Mucosa of rectum (tissue), 2 donors: ENCODE results near the gene PRKCA.
A peak's percentile ranks its signal among the peaks of the same experiment; 100 is the strongest.
"Not testable (repeated sequence)": the region's sequence is repeated elsewhere in the genome, so short reads cannot be mapped to it uniquely, and the experiment has no call there.

ENCODE experiments used
- H3K27ac ChIP-seq, 2 donors: one replicate each; pipeline ENCODE4 v1.7.0; 2013; ENCODE audit warnings: inconsistent platforms in 2 of 2, low read depth in 2 of 2, low read length in 2 of 2
- H3K27me3 ChIP-seq, 2 donors: one replicate each; pipeline ENCODE4 v1.7.0; 2013; ENCODE audit warnings: low read length in 2 of 2; ENCODE audit not compliant: control insufficient read depth in 2 of 2, insufficient read depth in 2 of 2
- H3K36me3 ChIP-seq, 2 donors: one replicate each; pipeline ENCODE4 v1.7.0; 2013; ENCODE audit warnings: low read length in 2 of 2; ENCODE audit not compliant: control insufficient read depth in 2 of 2, insufficient read depth in 2 of 2
- H3K4me1 ChIP-seq, 2 donors: one replicate each; pipeline ENCODE4 v1.7.0; 2013; ENCODE audit warnings: low read length in 2 of 2, mild to moderate bottlenecking in 1 of 2; ENCODE audit not compliant: control insufficient read depth in 2 of 2, insufficient read depth in 2 of 2
- H3K4me3 ChIP-seq, 2 donors: one replicate each; pipeline ENCODE4 v1.7.0; 2013; ENCODE audit warnings: low read length in 2 of 2
- H3K9ac ChIP-seq, 2 donors: one replicate each; pipeline ENCODE4 v1.7.0; 2013; ENCODE audit warnings: low read length in 2 of 2, low read depth in 1 of 2, mild to moderate bottlenecking in 1 of 2
- H3K9me3 ChIP-seq, 2 donors: one replicate each; pipeline ENCODE4 v1.7.0; 2013; ENCODE audit warnings: low read length in 2 of 2; ENCODE audit not compliant: control insufficient read depth in 2 of 2
- donor health status: healthy.
- donor health status: Normal muscosa, but diverticular disease.

The PRKCA gene

GRCh38 chr17:66455060-66455459, 152.6 kb downstream of the PRKCA start:
- Histone ChIP-seq H3K27me3 (no peaks in the 10 kb centered on the region), H3K4me3 (no peak overlapping the region), H3K9ac (no peak overlapping the region), H3K9me3 (no peaks in the 10 kb centered on the region), H3K27ac (no peak overlapping the region), H3K4me1 (peaks cover 0 to 4% of the 10 kb centered on the region in 2 donors), H3K36me3 (peaks cover 0 to 2% of the 10 kb centered on the region in 2 donors)

- H3K4me1 ChIP-seq: peaks cover 0 to 14% of the 10 kb centered on the region in 2 donors
- H3K27ac ChIP-seq, H3K27me3 ChIP-seq: not testable (repeated sequence)
Measured at GRCh38 chr17:66457499-66457898, 155.1 kb downstream of the PRKCA start.

GRCh38 chr17:66458782-66459181, 156.4 kb downstream of the PRKCA start:
- H3K4me3 ChIP-seq: no peak overlapping the region
- H3K9me3 ChIP-seq: no peaks in the 10 kb centered on the region
- no peak overlapping the region for H3K9ac ChIP-seq
- no peak overlapping the region for H3K27ac ChIP-seq
- peaks cover 0 to 19% of the 10 kb centered on the region in 2 donors for H3K4me1 ChIP-seq
- no peaks in the 10 kb centered on the region for H3K27me3 ChIP-seq
- H3K36me3 ChIP-seq: peaks cover 0 to 2% of the 10 kb centered on the region in 2 donors

More at GRCh38 chr17:66457499-66457898, 155.1 kb downstream of the PRKCA start:
- not testable (repeated sequence) for H3K9me3 ChIP-seq, H3K9ac ChIP-seq, H3K36me3 ChIP-seq, H3K4me3 ChIP-seq

GRCh38 chr17:66459811-66460270, 157.4 kb downstream of the PRKCA start:
- H3K4me3 ChIP-seq: no peak overlapping the region
- peaks cover 0 to 2% of the 10 kb centered on the region in 2 donors for H3K36me3 ChIP-seq
- no peak overlapping the region for H3K27ac ChIP-seq
- peaks cover 0 to 19% of the 10 kb centered on the region in 2 donors for H3K4me1 ChIP-seq
- no peaks in the 10 kb centered on the region for H3K27me3 ChIP-seq
- no peaks in the 10 kb centered on the region for H3K9me3 ChIP-seq
- H3K9ac ChIP-seq: no peak overlapping the region

GRCh38 chr17:66460558-66460957, 158.1 kb downstream of the PRKCA start:
- H3K27me3 ChIP-seq: no peaks in the 10 kb centered on the region
- no peak overlapping the region for H3K27ac ChIP-seq
- no peaks in the 10 kb centered on the region for H3K9me3 ChIP-seq
- H3K4me1 ChIP-seq: peaks cover 0 to 19% of the 10 kb centered on the region in 2 donors
- H3K36me3 ChIP-seq: peaks cover 0 to 2% of the 10 kb centered on the region in 2 donors
- H3K4me3 ChIP-seq: no peak overlapping the region
- no peak overlapping the region for H3K9ac ChIP-seq

- Histone ChIP-seq H3K36me3 (peaks cover 0 to 2% of the 10 kb centered on the region in 2 donors), H3K9me3 (no peaks in the 10 kb centered on the region), H3K4me1 (peaks cover 0 to 23% of the 10 kb centered on the region in 2 donors), H3K4me3 (no peak overlapping the region), H3K27me3 (no peaks in the 10 kb centered on the region), H3K27ac (peak overlapping the region; percentile 67 to 77), H3K9ac (no peak overlapping the region)
Measured at GRCh38 chr17:66461343-66461995, 159.1 kb downstream of the PRKCA start.

GRCh38 chr17:66462010-66462409, 159.6 kb downstream of the PRKCA start:
- Histone ChIP-seq H3K4me1 (peaks cover 0 to 23% of the 10 kb centered on the region in 2 donors), H3K27me3 (no peaks in the 10 kb centered on the region), H3K9me3 (no peaks in the 10 kb centered on the region), H3K27ac (peak overlapping the region; percentile 67 to 77), H3K36me3 (peaks cover 0 to 2% of the 10 kb centered on the region in 2 donors), H3K9ac (no peak overlapping the region), H3K4me3 (no peak overlapping the region)

- Histone ChIP-seq H3K27ac (no peak overlapping the region), H3K4me1 (peaks cover 11 to 32% of the 10 kb centered on the region in 2 donors), H3K9ac (no peak overlapping the region)
Measured at GRCh38 chr17:66464921-66465320, 162.5 kb downstream of the PRKCA start.

GRCh38 chr17:66465701-66466100, 163.3 kb downstream of the PRKCA start:
- H3K27me3 ChIP-seq: no peaks in the 10 kb centered on the region
- H3K9me3 ChIP-seq: no peaks in the 10 kb centered on the region
- peaks cover 11 to 32% of the 10 kb centered on the region in 2 donors for H3K4me1 ChIP-seq
- H3K36me3 ChIP-seq: no peaks in the 10 kb centered on the region
- no peak overlapping the region for H3K9ac ChIP-seq
- no peak overlapping the region for H3K4me3 ChIP-seq
- H3K27ac ChIP-seq: no peak overlapping the region

More at GRCh38 chr17:66464921-66465320, 162.5 kb downstream of the PRKCA start:
- Histone ChIP-seq H3K9me3 (no peaks in the 10 kb centered on the region), H3K27me3 (no peaks in the 10 kb centered on the region), H3K36me3 (no peaks in the 10 kb centered on the region), H3K4me3 (no peak overlapping the region)

- Histone ChIP-seq H3K9me3 (no peaks in the 10 kb centered on the region), H3K4me1 (peaks cover 11 to 30% of the 10 kb centered on the region in 2 donors), H3K36me3 (no peaks in the 10 kb centered on the region), H3K4me3 (no peak overlapping the region), H3K27ac (no peak overlapping the region), H3K9ac (no peak overlapping the region), H3K27me3 (no peaks in the 10 kb centered on the region)
Measured at GRCh38 chr17:66466106-66466820, 163.8 kb downstream of the PRKCA start.
